Vagina (tissue), 2 donors: ENCODE data around the gene HIGD2A. TPM values are rescaled to one million over a fixed set of nuclear protein-coding genes. Genes with fewer than 3 reads are reported as not detected.

Experiments used
- DNase-seq, 2 donors: peaks; one replicate each; pipeline ENCODE4 v3.0.0-alpha.2; 2017; ENCODE audit errors: extremely low spot score in 2 of 2
- H3K27ac ChIP-seq: fragments of 200-600 bp; sonication (generic); one replicate; pipeline ENCODE4 v1.5.1; 2019
- H3K27me3 ChIP-seq: fragments of 200-600 bp; sonication (generic); one replicate; pipeline ENCODE4 v1.5.1; 2019
- H3K36me3 ChIP-seq, 2 donors: fragments of 200-600 bp; sonication (generic); one replicate each; pipeline ENCODE4 v1.5.1; 2017 to 2019
- H3K4me1 ChIP-seq: fragments of 200-600 bp; sonication (generic); one replicate; pipeline ENCODE4 v1.5.1; 2019
- H3K4me3 ChIP-seq, 2 donors: fragments of 200-600 bp; sonication (generic); 1 replicate in 1 of 2; 2 replicates in 1 of 2; pipeline ENCODE4 v1.5.1; 2016 to 2019
- H3K9me3 ChIP-seq: fragments of 200-600 bp; sonication (generic); one replicate; pipeline ENCODE4 v1.5.1; 2019
- POLR2A ChIP-seq, 2 donors: fragments of 450-650 bp; IDR thresholded peaks; one replicate each; pipeline ENCODE4 v1.6.1; 2017; ENCODE audit warnings: antibody characterized with exemption in 2 of 2, mild to moderate bottlenecking in 2 of 2, moderate library complexity in 2 of 2
- POLR2AphosphoS5 ChIP-seq, 2 donors: sonication (generic); formaldehyde crosslinking; IDR thresholded peaks; one replicate each; pipeline ENCODE4 v1.9.0; 2017; ENCODE audit warnings: antibody characterized with exemption in 2 of 2, mild to moderate bottlenecking in 2 of 2, low read depth in 1 of 2; ENCODE audit not compliant: insufficient read depth in 1 of 2
- intact Hi-C: fragments of 100-400 bp; cut with DNase I; formaldehyde crosslinking; loops from one replicate; pipeline ENCODE4 v1.15.1; 2023
- total RNA-seq: library from RNA; depleted of rRNA; stranded (reverse); fragments of >200 nt; gene quantifications from one replicate; pipeline ENCODE4 v1.2.3, GENCODE V29; 2016
- TF ChIP-seq, protein P1 (sequence below), 3 experiments: fragments of 450-650 bp in 2 of 3; fragments of 200-600 bp in 1 of 3; sonication (generic) in 1 of 3; IDR thresholded peaks; one replicate each; pipeline ENCODE4 v1.5.1; 2017 to 2019; ENCODE audit warnings: antibody characterized with exemption in 3 of 3, mild to moderate bottlenecking in 2 of 3, moderate library complexity in 2 of 3

The HIGD2A gene
- total RNA-seq, 1 donor from 2014 or later = 124 TPM

DNA sequence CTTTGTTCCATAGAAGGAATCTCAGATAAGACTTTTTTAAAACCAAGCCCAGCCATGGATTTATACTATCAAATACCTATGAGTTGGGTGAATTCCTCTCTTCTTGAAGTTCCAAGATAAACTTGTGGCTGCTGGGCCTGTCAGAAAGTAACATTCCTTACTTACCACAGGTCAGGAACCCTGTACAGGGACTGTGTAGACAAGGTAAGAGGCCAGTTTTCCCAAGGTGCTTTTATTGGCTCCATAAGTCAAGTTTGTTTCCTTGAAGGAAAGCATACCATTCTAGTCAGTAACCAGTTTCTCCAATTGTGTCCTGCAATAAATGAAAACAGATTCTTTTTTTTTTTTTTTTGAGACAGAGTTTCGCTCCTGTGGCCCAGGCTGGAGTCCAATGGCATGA, 36.6 kb downstream of the HIGD2A start:
- H3K4me3 ChIP-seq = no peak overlapping the region
- DNase-seq = no peak
- no peaks in the 10 kb centered on the region for H3K36me3 ChIP-seq
- H3K9me3 ChIP-seq = no peaks in the 10 kb centered on the region
- H3K4me1 ChIP-seq = no peaks in the 10 kb centered on the region
- intact Hi-C loops = no loop called here
- TF ChIP-seq POLR2A (IDR thresholded peaks at IDR 0.05) (no peak), POLR2AphosphoS5 (IDR thresholded peaks at IDR 0.05; ENCODE audit: insufficient read depth in 1 of 2, low read depth in 1 of 2) (no peak)
- TF ChIP-seq, protein P1, sequence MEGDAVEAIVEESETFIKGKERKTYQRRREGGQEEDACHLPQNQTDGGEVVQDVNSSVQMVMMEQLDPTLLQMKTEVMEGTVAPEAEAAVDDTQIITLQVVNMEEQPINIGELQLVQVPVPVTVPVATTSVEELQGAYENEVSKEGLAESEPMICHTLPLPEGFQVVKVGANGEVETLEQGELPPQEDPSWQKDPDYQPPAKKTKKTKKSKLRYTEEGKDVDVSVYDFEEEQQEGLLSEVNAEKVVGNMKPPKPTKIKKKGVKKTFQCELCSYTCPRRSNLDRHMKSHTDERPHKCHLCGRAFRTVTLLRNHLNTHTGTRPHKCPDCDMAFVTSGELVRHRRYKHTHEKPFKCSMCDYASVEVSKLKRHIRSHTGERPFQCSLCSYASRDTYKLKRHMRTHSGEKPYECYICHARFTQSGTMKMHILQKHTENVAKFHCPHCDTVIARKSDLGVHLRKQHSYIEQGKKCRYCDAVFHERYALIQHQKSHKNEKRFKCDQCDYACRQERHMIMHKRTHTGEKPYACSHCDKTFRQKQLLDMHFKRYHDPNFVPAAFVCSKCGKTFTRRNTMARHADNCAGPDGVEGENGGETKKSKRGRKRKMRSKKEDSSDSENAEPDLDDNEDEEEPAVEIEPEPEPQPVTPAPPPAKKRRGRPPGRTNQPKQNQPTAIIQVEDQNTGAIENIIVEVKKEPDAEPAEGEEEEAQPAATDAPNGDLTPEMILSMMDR (IDR thresholded peaks at IDR 0.05) = no peak
- H3K27me3 ChIP-seq = no peaks in the 10 kb centered on the region
- no peak overlapping the region for H3K27ac ChIP-seq

DNA sequence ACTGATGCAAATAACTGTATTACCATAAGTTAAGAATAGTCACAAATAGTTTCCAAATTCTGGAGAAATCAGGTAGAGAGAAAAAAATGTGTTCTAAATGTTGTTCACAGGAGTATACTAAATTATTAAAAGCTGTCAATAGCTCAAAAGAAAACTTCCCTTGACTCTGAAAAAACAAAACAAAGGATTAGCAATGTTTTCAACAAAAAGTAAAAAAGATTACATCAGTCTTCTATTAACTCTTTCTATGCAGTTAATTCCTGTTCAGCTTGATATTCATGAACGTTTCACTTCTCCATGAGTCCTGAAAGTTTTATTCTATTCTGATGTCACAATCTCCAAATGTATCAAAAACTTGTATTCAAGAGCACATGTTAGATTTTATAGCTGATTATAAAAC, 37.2 kb downstream of the HIGD2A start:
- no peaks in the 10 kb centered on the region for H3K9me3 ChIP-seq
- H3K36me3 ChIP-seq = no peaks in the 10 kb centered on the region
- no peak for DNase-seq
- H3K4me3 ChIP-seq = no peak overlapping the region
- no peaks in the 10 kb centered on the region for H3K27me3 ChIP-seq
- intact Hi-C loops = no loop called here
- no peak overlapping the region for H3K27ac ChIP-seq
- TF ChIP-seq POLR2AphosphoS5 (IDR thresholded peaks at IDR 0.05; ENCODE audit: insufficient read depth in 1 of 2, low read depth in 1 of 2) = no peak
- no peaks in the 10 kb centered on the region for H3K4me1 ChIP-seq

DNA sequence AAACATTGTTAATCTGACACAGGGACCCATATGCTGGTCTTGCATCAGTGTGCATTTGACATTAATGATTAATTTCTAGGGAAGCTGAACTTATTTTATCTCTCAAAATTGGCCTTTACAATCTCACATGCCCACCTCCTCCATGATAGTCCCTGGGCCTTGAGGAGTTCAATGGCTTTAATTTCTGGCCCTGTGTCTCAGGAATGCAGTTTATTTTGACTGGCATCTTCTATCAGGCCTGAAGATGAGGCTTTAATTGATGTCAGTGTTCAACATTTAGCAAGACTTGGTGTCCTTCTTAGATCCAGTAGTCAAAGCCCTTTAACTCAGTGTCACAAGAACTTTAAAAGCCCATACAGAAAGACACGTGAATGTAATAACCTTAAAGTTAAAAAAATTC, 38.3 kb downstream of the HIGD2A start:
- intact Hi-C loops = no loop called here
- H3K36me3 ChIP-seq = no peaks in the 10 kb centered on the region
- no peak overlapping the region for H3K27ac ChIP-seq
- H3K27me3 ChIP-seq = no peaks in the 10 kb centered on the region
- DNase-seq = no peak
- H3K4me3 ChIP-seq = no peak overlapping the region
- no peaks in the 10 kb centered on the region for H3K9me3 ChIP-seq
- H3K4me1 ChIP-seq = no peaks in the 10 kb centered on the region
- TF ChIP-seq POLR2AphosphoS5 (IDR thresholded peaks at IDR 0.05; ENCODE audit: insufficient read depth in 1 of 2, low read depth in 1 of 2) = no peak
- TF ChIP-seq, protein P1 (IDR thresholded peaks at IDR 0.05) = no peak
- TF ChIP-seq POLR2A (IDR thresholded peaks at IDR 0.05) = no peak

DNA sequence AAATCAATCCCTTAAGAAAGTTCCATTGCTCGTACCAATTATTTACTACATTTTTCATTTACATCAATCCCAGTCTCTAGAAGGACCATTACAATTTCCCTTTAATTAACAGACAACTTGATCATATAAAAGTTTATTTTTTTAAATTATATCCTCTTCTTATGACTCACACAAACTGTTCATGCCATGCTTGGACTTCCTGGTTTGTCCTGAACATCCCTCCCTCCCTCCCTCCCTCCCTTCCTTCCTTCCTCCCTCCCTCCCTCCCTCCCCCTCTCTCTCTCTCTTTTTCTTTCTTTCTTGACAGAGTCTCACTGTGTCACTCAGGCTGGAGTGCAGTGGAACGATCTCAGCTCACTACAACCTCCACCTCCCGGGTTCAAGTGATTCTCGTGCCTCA, 39.4 kb downstream of the HIGD2A start:
- H3K27ac ChIP-seq = no peak overlapping the region
- no peaks in the 10 kb centered on the region for H3K36me3 ChIP-seq
- intact Hi-C loops = no loop called here
- no peak overlapping the region for H3K4me3 ChIP-seq
- no peaks in the 10 kb centered on the region for H3K9me3 ChIP-seq
- TF ChIP-seq, protein P1 (IDR thresholded peaks at IDR 0.05) = no peak
- TF ChIP-seq POLR2A (IDR thresholded peaks at IDR 0.05) = no peak
- DNase-seq = no peak
- no peaks in the 10 kb centered on the region for H3K4me1 ChIP-seq
- H3K27me3 ChIP-seq = no peaks in the 10 kb centered on the region

DNA sequence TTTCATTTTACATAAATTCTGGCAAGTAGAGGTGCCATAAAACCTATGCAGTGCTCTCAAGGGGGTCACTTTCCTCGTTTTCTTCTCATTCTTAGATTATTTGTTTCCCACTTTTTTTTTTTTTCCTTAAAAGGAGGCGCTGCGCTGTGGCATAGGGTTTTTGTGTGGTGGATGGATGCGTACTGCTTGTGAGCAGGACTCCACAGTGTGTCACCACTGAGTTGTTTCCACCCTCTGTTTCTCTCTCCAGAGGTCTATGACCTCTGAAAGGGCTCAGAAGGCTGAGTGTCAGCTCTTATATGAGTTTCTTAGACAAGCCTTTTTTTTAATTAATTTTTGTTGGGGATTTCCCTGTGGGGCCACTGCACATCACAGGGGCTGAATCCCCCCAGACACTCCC, 41.4 kb downstream of the HIGD2A start:
- no peaks in the 10 kb centered on the region for H3K27me3 ChIP-seq
- H3K36me3 ChIP-seq = no peaks in the 10 kb centered on the region
- intact Hi-C loops = no loop called here
- DNase-seq = no peak
- no peak overlapping the region for H3K4me3 ChIP-seq
- H3K9me3 ChIP-seq = no peaks in the 10 kb centered on the region
- H3K4me1 ChIP-seq = no peaks in the 10 kb centered on the region
- TF ChIP-seq POLR2AphosphoS5 (IDR thresholded peaks at IDR 0.05; ENCODE audit: insufficient read depth in 1 of 2, low read depth in 1 of 2) (no peak), POLR2A (IDR thresholded peaks at IDR 0.05) (no peak)
- TF ChIP-seq, protein P1 (IDR thresholded peaks at IDR 0.05) = no peak
- H3K27ac ChIP-seq = no peak overlapping the region

DNA sequence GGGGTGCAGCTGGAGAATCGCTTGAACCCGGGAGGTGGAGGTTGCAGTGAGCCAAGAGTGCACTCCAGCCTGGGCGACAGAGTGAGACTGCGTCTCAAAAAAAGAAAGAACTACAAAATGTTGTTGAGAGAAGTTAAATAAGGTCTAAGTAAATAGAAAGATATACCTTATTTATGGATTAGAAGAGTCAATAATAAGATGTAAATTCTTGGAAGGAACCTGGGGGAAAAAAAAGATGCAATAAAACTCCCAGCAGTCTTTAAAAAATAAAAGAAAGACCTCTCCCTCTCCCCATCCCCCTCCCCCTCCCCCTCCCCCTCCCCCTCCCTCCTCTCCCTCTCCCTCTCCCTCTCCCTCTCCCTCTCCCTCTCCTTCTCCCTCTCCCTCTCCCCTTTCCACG, 44.2 kb downstream of the HIGD2A start:
- Histone ChIP-seq H3K4me3 (no peak overlapping the region), H3K27ac (no peak overlapping the region), H3K9me3 (no peaks in the 10 kb centered on the region), H3K36me3 (no peaks in the 10 kb centered on the region), H3K4me1 (no peaks in the 10 kb centered on the region), H3K27me3 (no peaks in the 10 kb centered on the region)
- DNase-seq = no peak
- TF ChIP-seq POLR2A (IDR thresholded peaks at IDR 0.05) = no peak
- no peak for TF ChIP-seq POLR2AphosphoS5 (IDR thresholded peaks at IDR 0.05; ENCODE audit: insufficient read depth in 1 of 2, low read depth in 1 of 2)
- TF ChIP-seq, protein P1 (IDR thresholded peaks at IDR 0.05) = no peak
- intact Hi-C loops = no loop called here
